H9 (cell line): Measurements from ENCODE around the gene GCLM. TPM values are rescaled to one million over a fixed set of nuclear protein-coding genes. Genes with fewer than 3 reads are reported as not detected.

ENCODE experiments used
- DNase-seq: peaks from one replicate; pipeline ENCODE4 v3.0.0-alpha.2; 2017
- H2AFZ ChIP-seq: one replicate; pipeline ENCODE4 v1.6.1; 2013; ENCODE audit warnings: mild to moderate bottlenecking, low read length, control low read depth, moderate library complexity
- H2AK5ac ChIP-seq: 2 replicates; pipeline ENCODE4 v1.6.1; 2013; ENCODE audit warnings: low read length, control low read depth, mixed read lengths; ENCODE audit not compliant: insufficient read length
- H2BK120ac ChIP-seq: one replicate; pipeline ENCODE4 v1.6.1; 2013; ENCODE audit warnings: low read depth, mild to moderate bottlenecking, low read length, control low read depth, inconsistent platforms; ENCODE audit not compliant: poor library complexity, severe bottlenecking
- H2BK12ac ChIP-seq: 2 replicates; pipeline ENCODE4 v1.6.1; 2013; ENCODE audit warnings: low read length, control low read depth, mixed read lengths, low read depth; ENCODE audit not compliant: insufficient read length
- H2BK15ac ChIP-seq: 2 replicates; pipeline ENCODE4 v1.6.1; 2013; ENCODE audit warnings: low read depth, low read length, control low read depth
- H2BK20ac ChIP-seq: one replicate; pipeline ENCODE4 v1.6.1; 2013; ENCODE audit warnings: low read depth, mild to moderate bottlenecking, low read length, control low read depth, inconsistent platforms; ENCODE audit not compliant: poor library complexity, severe bottlenecking
- H2BK5ac ChIP-seq: 2 replicates; pipeline ENCODE4 v1.6.1; 2013; ENCODE audit warnings: low read length, control low read depth, mixed read lengths; ENCODE audit not compliant: insufficient read length
- H3K14ac ChIP-seq: 2 replicates; pipeline ENCODE4 v1.6.1; 2013; ENCODE audit warnings: low read length, control low read depth; ENCODE audit not compliant: insufficient read depth
- H3K18ac ChIP-seq: 2 replicates; pipeline ENCODE4 v1.6.1; 2013; ENCODE audit warnings: low read depth, mild to moderate bottlenecking, mixed read lengths, low read length, control low read depth; ENCODE audit not compliant: insufficient read length
- H3K23ac ChIP-seq: 2 replicates; pipeline ENCODE4 v1.6.1; 2013; ENCODE audit warnings: low read length, control low read depth, mixed read lengths, low read depth; ENCODE audit not compliant: insufficient read length
- H3K23me2 ChIP-seq: 2 replicates; pipeline ENCODE4 v1.6.1; 2013; ENCODE audit warnings: low read depth, mild to moderate bottlenecking, mixed read lengths, low read length, control low read depth; ENCODE audit not compliant: insufficient read length, poor library complexity, severe bottlenecking
- H3K27ac ChIP-seq: 2 replicates; pipeline ENCODE4 v1.5.1; 2013; ENCODE audit warnings: low read length, control low read depth, mixed read lengths, low read depth; ENCODE audit not compliant: insufficient read length
- H3K27me3 ChIP-seq: 2 replicates; pipeline ENCODE4 v1.6.1; 2013; ENCODE audit warnings: low read length, control low read depth, inconsistent platforms; ENCODE audit not compliant: insufficient read depth
- H3K4ac ChIP-seq: 2 replicates; pipeline ENCODE4 v1.6.1; 2013; ENCODE audit warnings: low read depth, mild to moderate bottlenecking, control low read depth, inconsistent platforms, low read length, moderate library complexity
- H3K4me1 ChIP-seq: 2 replicates; pipeline ENCODE4 v1.6.1; 2013; ENCODE audit warnings: low read length, control low read depth, inconsistent platforms; ENCODE audit not compliant: insufficient read depth
- H3K4me2 ChIP-seq: 2 replicates; pipeline ENCODE4 v1.6.1; 2013; ENCODE audit warnings: low read length, control low read depth, mixed read lengths; ENCODE audit not compliant: insufficient read length, insufficient read depth
- H3K56ac ChIP-seq: 2 replicates; pipeline ENCODE4 v1.6.1; 2013; ENCODE audit warnings: low read depth, mild to moderate bottlenecking, mixed read lengths, low read length, control low read depth; ENCODE audit not compliant: insufficient read length
- H3K79me1 ChIP-seq: 2 replicates; pipeline ENCODE4 v1.6.1; 2013; ENCODE audit warnings: low read depth, mild to moderate bottlenecking, moderate library complexity, low read length, control low read depth, inconsistent platforms; ENCODE audit not compliant: insufficient read depth, poor library complexity, severe bottlenecking
- H3K79me2 ChIP-seq: 2 replicates; pipeline ENCODE4 v1.6.1; 2013; ENCODE audit warnings: low read length, control low read depth, inconsistent platforms; ENCODE audit not compliant: insufficient read depth
- H3K9ac ChIP-seq: 2 replicates; pipeline ENCODE4 v1.6.1; 2013; ENCODE audit warnings: low read length, control low read depth, mixed read lengths; ENCODE audit not compliant: insufficient read length; ENCODE audit errors: extremely low read depth
- H3K9me3 ChIP-seq: one replicate; pipeline ENCODE4 v1.6.1; 2013; ENCODE audit warnings: low read depth, low read length, inconsistent platforms; ENCODE audit not compliant: control insufficient read depth
- H3T11ph ChIP-seq: one replicate; pipeline ENCODE4 v1.6.1; 2013; ENCODE audit warnings: mild to moderate bottlenecking, low read length, control low read depth, inconsistent platforms
- H4K20me1 ChIP-seq: one replicate; pipeline ENCODE4 v1.6.1; 2013; ENCODE audit not compliant: control insufficient read depth, insufficient read length, insufficient read depth
- H4K5ac ChIP-seq: 2 replicates; pipeline ENCODE4 v1.6.1; 2013; ENCODE audit warnings: low read depth, mild to moderate bottlenecking, mixed read lengths, low read length, control low read depth; ENCODE audit not compliant: insufficient read length
- H4K8ac ChIP-seq: replicated peaks from 2 replicates; pipeline ENCODE4 v1.6.1; 2013; ENCODE audit warnings: low read length, control low read depth, mixed read lengths, low read depth; ENCODE audit not compliant: insufficient read length
- H4K91ac ChIP-seq: 2 replicates; pipeline ENCODE4 v1.6.1; 2013; ENCODE audit warnings: low read depth, mild to moderate bottlenecking, moderate library complexity, mixed read lengths, low read length, control low read depth; ENCODE audit not compliant: insufficient read length
- H3K27ac Mint-ChIP-seq, 3 experiments: 2 replicates in 2 of 3; 3 replicates in 1 of 3; pipeline ENCODE4 v1.8.0; 2020 to 2021; ENCODE audit warnings: mixed read lengths in 3 of 3, mild to moderate bottlenecking in 1 of 3, moderate library complexity in 1 of 3
- H3K27me3 Mint-ChIP-seq: 2 replicates; pipeline ENCODE4 v1.8.0; 2021; ENCODE audit warnings: low read depth, mild to moderate bottlenecking, moderate library complexity, mixed read lengths
- H3K36me3 Mint-ChIP-seq, 3 experiments: 2 replicates in 2 of 3; 3 replicates in 1 of 3; pipeline ENCODE4 v1.8.0; 2020 to 2021; ENCODE audit warnings: low read depth in 3 of 3, mixed read lengths in 3 of 3; ENCODE audit not compliant: insufficient read depth in 1 of 3
- H3K4me1 Mint-ChIP-seq, 2 experiments: 2 replicates each; pipeline ENCODE4 v1.8.0; 2020; ENCODE audit warnings: mixed read lengths in 2 of 2
- H3K4me3 Mint-ChIP-seq, 2 experiments: 2 replicates in 1 of 2; 3 replicates in 1 of 2; pipeline ENCODE4 v1.8.0; 2020 to 2021; ENCODE audit warnings: mild to moderate bottlenecking in 2 of 2, mixed read lengths in 2 of 2, moderate library complexity in 1 of 2
- H3K9me3 Mint-ChIP-seq, 2 experiments: 2 replicates in 1 of 2; 3 replicates in 1 of 2; pipeline ENCODE4 v1.8.0; 2020; ENCODE audit warnings: mild to moderate bottlenecking in 2 of 2, mixed read lengths in 2 of 2, moderate library complexity in 1 of 2
- CTCF ChIP-seq: fragments of 200-600 bp; sonication (generic); conservative IDR thresholded peaks from 3 replicates; pipeline ENCODE4 v1.8.0; 2021; ENCODE audit warnings: antibody characterized with exemption, mild to moderate bottlenecking
- WGBS: extraction: QIAGEN DNeasy Blood & Tissue Kit; methylation state at CpG from one replicate; pipeline ENCODE4 v1.1.7; 2013; ENCODE audit warnings: missing lambda C conversion rate, low lambda C conversion rate, mixed read lengths; ENCODE audit not compliant: insufficient read length; ENCODE audit errors: extremely low coverage; 5-methylcytosine and 5-hydroxymethylcytosine counted together
- total RNA-seq: library from RNA; stranded (reverse); gene quantifications from 2 replicates; pipeline ENCODE4 v1.2.1, GENCODE V29; 2021

GCLM gene
- total RNA-seq, 1 experiment from 2014 or later, result 14.9 TPM

- Histone ChIP-seq H3K27ac (no peak overlapping the region), H3K23me2 (no peaks in the 10 kb centered on the region), H2BK20ac (no peak overlapping the region), H3K18ac (peak overlapping the region; percentile 80), H3K4me2 (peak overlapping the region; percentile 77), H2BK120ac (no peak overlapping the region), H3K23ac (no peak overlapping the region), H3T11ph (no peak overlapping the region), H3K79me2 (no peaks in the 10 kb centered on the region), H3K9me3 (no peaks in the 10 kb centered on the region), H2AK5ac (no peak overlapping the region), H3K27me3 (no peaks in the 10 kb centered on the region), H2BK15ac (no peak overlapping the region), H2BK12ac (no peak overlapping the region), H3K4ac (no peak overlapping the region), H3K9ac (peak overlapping the region; percentile 65), H3K56ac (no peak overlapping the region), H3K14ac (peak overlapping the region; percentile 82), H4K20me1 (no peaks in the 10 kb centered on the region), H2AFZ (no peak overlapping the region), H3K4me1 (no peaks in the 10 kb centered on the region), H4K8ac (no peak overlapping the region), H2BK5ac (no peak overlapping the region), H4K91ac (no peak overlapping the region), H3K79me1 (no peaks in the 10 kb centered on the region), H4K5ac (no peak overlapping the region)
- no CpG with 5 or more reads among the region's 86 CpGs for WGBS
- peaks cover 3% of the 10 kb centered on the region; the same call in 1 of the 2 replicates for H3K27me3 Mint-ChIP-seq
- TF ChIP-seq CTCF, result no peak; the same call in 2 of the 3 replicates
- H3K4me3 Mint-ChIP-seq, result peak overlapping the region; percentile 89 to 93
- H3K4me1 Mint-ChIP-seq, result peaks cover 10% of the 10 kb centered on the region in 2 experiments
- H3K27ac Mint-ChIP-seq, result peak overlapping the region; percentile 50 to 94 (median 92); a peak in 3 of 7 replicates
- H3K36me3 Mint-ChIP-seq, result peaks cover 7 to 19% (median 10%) of the 10 kb centered on the region in 3 experiments
- DNase-seq, result peak; percentile 91
- H3K9me3 Mint-ChIP-seq, result peaks cover 18 to 23% of the 10 kb centered on the region in 2 experiments
These were observed 62.0 kb downstream of the GCLM start for GRCh38 chr1:93846992-93847810.
